Activated CD8-positive, alpha-beta memory T cell treated with anti-CD3 and anti-CD28 coated beads, Interleukin-2, amount 50 U/mL, for 24 hours (primary cell): ENCODE measurements around the gene TALDO1.
"Not testable (repeated sequence)": the region's sequence is repeated elsewhere in the genome, so short reads cannot be mapped to it uniquely, and the experiment has no call there.

Experiments
- DNase-seq: peaks from one replicate; pipeline ENCODE4 v3.0.0-alpha.2; 2020; ENCODE audit errors: extremely low read depth

The TALDO1 gene

GRCh38 chr11:719214-720016, 27.8 kb upstream of the TALDO1 start:
- no peak for DNase-seq

DNA sequence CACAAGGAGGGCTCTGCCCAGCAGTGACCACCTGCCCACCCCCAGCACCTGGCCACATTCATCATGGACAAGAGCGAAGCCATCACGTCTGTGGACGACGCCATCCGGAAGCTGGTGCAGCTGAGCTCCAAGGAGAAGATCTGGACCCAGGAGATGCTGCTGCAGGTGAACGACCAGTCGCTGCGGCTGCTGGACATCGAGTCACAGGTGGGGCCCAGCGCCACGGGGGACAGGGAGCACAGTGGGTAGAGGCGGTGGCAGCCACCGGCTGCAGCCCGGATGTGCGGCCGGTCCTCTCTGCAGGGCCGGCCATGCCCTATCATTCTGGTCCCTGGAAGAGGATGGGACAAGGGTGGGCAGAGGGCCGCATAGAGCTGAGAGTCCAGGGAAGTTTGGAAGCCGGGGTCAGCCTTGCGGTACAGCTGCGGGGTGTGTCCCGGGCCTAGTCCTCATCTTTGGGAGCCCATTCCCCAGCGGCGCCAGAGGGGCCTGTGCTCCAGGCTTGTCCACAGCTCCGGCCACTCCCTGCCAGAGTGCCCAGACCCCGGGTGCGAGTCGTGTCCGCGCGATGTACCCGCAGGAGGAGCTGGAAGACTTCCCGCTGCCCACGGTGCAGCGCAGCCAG, 27.1 kb upstream of the TALDO1 start:
- no peak for DNase-seq

DNA sequence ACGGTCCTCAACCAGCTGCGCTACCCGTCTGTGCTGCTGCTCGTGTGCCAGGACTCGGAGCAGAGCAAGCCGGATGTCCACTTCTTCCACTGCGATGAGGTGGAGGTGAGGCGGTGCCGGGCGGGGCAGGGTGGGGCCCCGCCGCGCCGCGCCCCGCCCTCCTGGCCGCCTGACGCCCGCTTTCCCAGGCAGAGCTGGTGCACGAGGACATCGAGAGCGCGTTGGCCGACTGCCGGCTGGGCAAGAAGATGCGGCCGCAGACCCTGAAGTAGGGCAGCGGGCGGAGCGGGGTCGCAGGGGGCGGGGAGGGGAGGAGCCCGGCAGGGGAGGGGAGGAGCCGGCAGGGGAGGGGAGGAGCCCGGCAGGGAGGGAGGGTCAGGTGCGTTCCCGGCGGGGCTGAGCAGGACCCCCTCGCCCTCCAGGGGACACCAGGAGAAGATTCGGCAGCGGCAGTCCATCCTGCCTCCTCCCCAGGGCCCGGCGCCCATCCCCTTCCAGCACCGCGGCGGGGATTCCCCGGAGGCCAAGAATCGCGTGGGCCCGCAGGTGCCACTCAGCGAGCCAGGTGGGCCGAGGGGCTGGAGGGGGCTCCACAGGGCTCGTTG, 26.5 kb upstream of the TALDO1 start:
- DNase-seq, result no peak

GRCh38 chr11:721247-721740, 26.0 kb upstream of the TALDO1 start:
- no peak for DNase-seq

DNA sequence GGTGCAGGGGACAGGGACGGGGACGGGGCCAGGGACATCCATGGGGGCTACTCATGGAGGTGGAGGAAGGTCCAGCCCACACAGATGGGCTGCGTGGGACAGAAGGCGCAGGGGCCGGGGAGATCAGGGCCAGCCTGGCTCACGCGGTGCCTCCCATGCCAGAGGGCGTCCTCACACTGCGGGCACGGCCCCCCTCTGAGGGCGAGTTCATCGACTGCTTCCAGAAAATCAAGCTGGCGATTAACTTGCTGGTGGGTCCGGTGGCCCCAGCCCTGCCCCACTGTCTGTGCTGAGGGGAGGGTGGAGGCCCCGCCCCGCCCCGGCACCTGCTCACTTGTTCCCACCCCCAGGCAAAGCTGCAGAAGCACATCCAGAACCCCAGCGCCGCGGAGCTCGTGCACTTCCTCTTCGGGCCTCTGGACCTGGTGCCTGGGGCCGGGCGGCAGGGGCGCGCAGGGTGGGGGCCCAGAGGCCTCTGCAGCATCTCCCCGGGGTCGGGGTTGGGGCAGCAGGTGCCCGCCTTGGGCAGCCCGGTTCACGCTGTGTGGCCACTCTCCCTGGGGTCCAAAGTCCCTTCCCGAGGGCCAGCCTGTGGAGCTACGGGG, 25.4 kb upstream of the TALDO1 start:
- DNase-seq, result no peak

GRCh38 chr11:722346-722811, 24.9 kb upstream of the TALDO1 start:
- no peak for DNase-seq

DNA sequence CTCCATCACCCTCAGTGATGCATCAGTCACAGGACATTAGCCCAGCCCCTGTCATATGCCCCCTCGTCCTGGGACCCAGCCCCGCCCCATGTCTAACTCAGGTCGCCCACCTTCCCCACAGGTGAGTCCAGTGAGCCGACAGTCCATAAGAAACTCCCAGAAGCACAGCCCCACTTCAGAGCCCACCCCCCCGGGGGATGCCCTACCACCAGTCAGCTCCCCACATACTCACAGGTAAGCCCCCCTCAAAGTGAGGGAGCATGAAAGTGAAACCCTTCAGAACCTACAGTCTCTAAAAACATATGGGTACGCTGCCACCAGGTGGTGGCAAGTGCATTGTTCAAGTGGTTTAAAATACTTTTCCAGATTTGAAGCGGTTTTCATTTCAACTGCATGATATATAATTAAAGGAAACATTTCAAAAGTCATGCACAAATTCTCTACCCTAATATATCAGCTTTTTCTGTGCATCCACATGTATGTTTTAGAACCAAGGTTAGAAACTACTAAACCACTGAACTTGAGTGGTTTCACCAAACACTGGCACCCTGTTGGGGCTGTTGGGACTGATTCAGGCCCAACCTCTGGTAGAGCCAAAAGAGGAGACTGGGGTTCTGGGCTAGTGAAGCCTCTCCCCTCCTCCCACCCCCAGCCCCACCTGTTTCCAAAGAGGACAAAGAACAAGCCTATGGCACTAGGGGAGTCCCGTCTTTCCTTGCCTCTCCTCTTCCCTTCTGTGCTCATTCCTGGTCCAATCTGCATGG, 24.0 kb upstream of the TALDO1 start:
- DNase-seq, result no peak

GRCh38 chr11:724049-724777, 23.1 kb upstream of the TALDO1 start:
- no peak for DNase-seq

- no peak for DNase-seq
Observed at GRCh38 chr11:724778-725386, 22.4 kb upstream of the TALDO1 start.

DNA sequence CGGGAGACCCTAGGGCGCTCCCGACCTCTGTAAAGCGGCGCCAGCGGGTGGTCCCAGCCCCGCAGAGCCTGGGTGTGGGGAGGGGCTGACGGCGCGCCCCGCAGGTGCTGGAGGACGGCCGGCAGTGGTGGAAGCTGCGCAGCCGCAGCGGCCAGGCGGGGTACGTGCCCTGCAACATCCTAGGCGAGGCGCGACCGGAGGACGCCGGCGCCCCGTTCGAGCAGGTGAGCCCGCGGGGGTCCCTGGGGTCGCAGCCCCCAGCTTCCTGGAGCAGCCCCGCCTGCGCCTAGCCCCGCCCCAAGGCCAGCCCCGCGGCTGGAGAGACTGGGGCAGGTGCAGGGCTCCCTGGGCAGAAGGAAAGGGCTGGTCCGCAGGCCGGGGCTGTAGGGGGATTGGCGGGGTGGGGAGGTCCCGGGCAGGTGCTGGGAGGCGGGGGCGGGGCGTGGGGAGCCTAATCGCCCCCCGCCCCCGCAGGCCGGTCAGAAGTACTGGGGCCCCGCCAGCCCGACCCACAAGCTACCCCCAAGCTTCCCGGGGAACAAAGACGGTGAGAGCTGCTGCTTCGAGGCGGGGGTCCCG, 21.6 kb upstream of the TALDO1 start:
- DNase-seq, result no peak

DNA sequence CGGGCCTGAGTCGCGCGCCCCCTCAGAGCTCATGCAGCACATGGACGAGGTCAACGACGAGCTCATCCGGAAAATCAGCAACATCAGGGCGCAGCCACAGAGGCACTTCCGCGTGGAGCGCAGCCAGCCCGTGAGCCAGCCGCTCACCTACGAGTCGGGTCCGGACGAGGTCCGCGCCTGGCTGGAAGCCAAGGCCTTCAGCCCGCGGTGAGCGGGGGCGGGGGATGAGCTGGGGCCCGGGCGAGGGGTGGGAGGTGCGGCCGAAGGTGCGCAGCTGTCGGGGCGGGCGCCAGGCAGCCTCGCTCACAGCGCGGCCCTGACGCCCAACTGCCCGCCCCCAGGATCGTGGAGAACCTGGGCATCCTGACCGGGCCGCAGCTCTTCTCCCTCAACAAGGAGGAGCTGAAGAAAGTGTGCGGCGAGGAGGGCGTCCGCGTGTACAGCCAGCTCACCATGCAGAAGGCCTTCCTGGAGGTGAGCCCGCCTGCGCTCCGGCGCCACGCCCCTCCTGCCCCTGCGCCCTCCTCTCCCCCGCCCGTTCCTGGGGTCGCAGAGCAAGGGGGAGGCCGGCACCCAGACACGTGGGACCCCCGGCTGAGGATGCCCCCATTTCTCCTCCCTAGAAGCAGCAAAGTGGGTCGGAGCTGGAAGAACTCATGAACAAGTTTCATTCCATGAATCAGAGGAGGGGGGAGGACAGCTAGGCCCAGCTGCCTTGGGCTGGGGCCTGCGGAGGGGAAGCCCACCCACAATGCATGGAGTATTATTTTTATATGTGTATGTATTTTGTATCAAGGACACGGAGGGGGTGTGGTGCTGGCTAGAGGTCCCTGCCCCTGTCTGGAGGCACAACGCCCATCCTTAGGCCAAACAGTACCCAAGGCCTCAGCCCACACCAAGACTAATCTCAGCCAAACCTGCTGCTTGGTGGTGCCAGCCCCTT, 20.7 kb upstream of the TALDO1 start:
- no peak for DNase-seq

DNA sequence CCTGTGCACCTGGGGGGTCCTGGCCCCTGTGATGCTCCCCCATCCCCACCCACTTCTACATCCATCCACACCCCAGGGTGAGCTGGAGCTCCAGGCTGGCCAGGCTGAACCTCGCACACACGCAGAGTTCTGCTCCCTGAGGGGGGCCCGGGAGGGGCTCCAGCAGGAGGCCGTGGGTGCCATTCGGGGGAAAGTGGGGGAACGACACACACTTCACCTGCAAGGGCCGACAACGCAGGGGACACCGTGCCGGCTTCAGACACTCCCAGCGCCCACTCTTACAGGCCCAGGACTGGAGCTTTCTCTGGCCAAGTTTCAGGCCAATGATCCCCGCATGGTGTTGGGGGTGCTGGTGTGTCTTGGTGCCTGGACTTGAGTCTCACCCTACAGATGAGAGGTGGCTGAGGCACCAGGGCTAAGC, 20.0 kb upstream of the TALDO1 start:
- DNase-seq, result no peak

GRCh38 chr11:727859-728748, 19.2 kb upstream of the TALDO1 start:
- peak; percentile 49 for DNase-seq

GRCh38 chr11:728901-729491, 18.3 kb upstream of the TALDO1 start:
- DNase-seq, result no peak

DNA sequence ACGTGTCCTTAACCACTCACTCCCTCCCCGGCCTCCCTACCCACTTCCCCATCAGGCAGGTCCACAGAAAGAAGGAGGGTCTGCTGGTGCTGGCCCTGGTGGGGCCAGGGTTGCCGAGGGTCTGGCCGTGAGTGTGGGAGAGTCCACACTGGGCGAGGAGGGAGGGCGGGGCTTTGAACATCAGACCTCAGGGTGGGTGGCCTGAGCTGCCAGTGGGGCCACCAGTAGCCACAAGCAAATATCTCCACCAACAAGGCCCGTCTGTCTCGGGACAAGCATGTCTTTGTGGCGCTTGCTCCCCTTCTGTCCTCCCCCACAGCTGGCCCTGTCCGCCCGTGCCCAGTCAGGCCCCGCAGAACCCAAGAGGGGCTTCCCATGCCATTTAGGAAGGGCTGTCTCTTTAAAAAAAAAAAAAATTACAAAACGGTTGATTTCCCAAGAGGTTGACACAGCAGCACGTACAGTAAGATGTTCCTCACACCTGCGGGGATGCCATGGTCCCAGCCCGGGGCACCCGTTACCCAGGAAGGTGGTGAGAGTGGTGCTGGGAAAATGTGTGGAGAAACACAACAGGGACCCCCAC, 17.7 kb upstream of the TALDO1 start:
- DNase-seq, result no peak

GRCh38 chr11:733072-733471, 14.2 kb upstream of the TALDO1 start:
- DNase-seq, result no peak

DNA sequence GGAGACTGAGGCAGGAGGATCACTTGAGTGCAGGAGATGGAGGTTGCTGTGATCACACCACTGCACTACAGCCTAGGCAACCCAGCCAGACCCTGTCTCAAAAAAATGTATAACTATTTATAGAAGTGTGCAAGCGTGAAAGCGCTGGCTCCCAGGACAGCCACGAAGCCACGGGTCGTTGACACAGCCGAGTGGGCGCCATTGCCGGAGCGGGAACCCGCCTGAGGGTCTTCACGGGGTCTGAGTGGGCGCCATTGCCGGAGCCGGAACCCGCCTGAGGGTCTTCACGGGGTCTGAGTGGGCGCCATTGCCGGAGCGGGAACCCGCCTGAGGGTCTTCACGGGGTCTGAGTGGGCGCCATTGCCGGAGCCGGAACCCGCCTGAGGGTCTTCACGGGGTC, 12.7 kb upstream of the TALDO1 start:
- not testable (repeated sequence) for DNase-seq
